ENCODE results near the gene HIC1.

The HIC1 gene

DNA sequence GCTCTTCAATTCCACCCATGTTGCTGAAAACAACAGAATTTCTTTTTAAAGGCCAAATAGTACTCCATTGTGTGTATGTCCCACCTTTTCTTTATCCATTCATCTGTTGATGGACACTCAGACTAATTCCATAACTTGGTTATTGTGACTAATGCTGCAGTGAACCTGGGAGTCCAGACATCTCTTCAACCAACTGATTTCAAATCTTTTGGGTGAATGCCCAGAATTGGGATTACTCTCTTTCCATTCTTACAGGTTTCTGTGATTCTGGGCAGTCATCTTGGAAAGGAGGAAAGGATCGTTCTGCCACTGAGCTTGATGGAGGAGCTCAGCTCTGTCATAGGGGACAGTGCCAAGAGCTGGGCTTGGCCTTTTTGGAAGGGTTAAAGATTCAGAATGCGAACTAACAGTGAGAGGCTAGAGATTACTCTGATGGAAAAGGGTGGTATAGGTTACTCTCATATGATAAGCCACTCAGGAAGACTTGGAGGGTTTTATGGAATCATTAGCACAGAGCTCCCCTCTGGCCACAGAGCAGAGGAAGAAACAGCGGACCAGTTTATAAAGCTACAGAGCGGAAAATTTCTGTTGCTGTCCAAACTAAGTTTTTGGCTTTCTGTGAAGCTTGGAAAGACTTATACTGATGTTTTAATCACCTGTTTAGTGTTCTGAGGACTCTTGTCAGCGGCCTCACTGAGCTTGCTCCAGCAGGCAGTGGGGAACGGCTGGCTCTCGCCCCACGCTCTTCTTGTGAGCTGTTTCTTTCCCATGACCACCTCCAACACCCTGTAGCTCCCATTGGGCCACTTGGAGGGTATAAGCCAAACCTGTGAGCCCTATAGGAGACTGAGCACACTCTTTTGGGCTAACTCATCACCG is 48.3 kb downstream of the HIC1 start:
- DNase-seq (ENCODE audit: low read depth): peak; percentile 74

DNA sequence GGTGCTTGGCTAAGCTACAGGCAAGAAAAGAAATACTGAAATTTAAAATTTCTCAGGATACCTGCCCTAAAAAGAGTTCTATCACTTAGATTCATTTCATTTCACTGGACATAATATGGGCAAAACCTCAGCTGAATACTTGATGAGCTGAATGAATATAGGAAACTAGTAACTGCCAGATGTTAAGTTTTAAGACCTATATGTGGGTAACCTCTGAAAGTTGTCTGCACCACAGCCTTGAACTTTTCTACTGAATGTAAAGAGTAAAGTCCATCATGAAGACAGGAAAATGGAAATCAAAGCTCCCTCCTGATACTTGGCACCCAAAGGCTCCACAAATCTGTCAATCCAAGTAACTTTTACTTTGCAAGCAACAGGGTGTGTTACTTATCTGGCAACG is 50.8 kb downstream of the HIC1 start:
- no peak for DNase-seq (ENCODE audit: low read depth)

DNA sequence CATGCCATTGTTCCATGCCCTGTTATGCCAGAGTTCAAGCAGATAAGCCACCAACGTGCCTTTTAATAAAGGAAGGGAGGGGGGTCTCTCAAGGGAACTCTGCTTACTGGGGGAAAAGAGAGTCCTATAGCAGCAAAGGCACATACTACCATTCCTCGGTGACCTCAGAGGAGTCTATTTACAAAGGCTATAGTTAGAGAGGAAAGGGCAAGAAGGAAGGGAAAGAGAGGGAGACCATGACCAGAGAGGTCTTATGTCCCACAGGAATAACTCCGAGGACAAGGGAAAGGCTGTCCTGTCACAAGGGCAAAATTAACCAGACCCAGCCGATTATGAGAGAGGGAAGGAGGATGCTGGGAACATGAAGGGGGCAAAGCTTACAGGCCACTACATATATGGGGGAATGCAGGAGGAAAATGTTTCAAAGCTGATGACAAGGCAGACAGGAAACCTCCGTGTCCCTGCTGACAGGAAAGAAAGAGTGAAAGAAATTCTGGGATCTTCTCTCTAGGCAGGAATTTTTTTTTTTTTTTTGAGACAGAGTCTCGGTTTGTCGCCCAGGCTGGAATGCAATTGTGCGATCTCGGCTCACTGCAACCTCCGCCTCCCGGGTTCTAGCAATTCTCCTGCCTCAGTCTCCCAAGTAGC is 51.5 kb downstream of the HIC1 start:
- DNase-seq (ENCODE audit: low read depth): no peak

DNA sequence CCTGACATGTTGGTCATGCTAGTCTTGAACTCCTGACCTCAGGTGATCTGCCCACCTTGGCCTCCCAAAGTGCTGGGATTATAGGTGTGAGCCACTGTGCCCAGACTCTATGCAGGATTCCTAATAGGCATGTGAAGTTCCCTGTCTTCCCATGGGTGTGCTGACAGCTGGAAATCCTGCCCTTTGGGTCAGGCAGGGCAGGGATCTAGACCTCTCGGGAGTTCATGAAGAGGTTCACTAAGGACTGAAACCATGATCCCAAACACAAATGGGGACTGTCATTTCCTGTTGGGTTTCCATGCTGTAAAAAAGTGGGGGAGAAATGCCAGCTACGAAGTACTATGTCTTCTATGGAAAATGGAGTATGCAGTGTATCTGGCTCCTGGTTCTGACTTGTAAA is 52.1 kb downstream of the HIC1 start:
- no peak for DNase-seq (ENCODE audit: low read depth)

DNA sequence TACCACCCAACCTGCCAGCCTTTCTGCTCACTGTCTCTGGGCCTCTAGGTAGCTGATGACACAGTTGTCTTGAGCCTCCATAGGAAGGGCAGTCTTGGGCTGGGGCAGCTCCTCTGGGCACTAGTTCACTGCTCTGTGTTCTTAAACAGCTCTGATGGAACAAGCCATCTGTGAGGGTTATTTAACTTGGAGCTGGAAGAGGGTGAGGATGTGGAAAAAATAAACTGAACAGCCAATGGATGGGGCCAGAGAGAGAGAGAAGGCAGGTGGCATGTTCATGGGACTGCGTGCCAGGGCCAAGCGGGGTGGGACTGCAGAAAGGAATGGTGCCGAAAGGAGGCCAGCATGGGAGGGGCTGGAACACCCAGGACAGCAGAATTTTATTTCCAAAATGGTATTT is 52.6 kb downstream of the HIC1 start:
- no peak for DNase-seq (ENCODE audit: low read depth)

DNA sequence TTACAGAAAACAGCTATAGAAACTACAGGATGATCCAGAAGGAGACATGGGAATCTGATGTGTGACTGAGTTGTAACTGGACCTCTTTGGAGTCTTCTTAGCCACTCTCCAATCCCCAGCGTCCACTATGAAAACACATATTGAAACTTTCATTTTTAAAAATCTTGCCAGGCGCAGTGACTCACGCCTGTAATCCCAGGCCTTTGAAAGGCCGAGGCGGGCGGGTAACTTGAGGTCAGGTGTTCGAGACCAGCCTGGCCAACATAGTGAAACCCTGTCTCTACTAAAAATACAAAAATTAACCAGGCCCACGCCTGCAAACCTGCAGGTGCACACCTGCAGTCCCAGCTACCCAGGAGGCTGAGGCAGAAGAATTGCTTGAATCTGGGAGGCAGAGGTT is 53.3 kb downstream of the HIC1 start:
- no peak for DNase-seq (ENCODE audit: low read depth)

DNA sequence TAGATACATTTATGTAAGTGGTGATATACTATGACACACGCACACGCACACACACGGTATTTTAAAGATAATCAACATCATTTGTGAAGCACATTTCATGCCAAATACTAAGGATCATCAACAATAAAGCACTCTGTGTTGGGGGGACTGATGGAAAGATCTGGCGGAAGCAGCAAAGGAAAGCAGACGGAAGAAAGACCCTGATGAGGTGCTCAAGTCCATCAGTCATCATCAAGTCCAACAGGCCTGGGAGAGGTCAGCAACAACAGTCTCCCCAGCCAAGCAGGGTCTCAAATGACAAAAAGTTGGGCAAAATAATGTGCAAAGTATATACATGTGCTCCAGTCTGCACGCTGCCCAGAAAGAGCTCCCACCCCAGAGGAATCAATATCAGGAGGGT is 55.5 kb downstream of the HIC1 start:
- no peak for DNase-seq (ENCODE audit: low read depth)

DNA sequence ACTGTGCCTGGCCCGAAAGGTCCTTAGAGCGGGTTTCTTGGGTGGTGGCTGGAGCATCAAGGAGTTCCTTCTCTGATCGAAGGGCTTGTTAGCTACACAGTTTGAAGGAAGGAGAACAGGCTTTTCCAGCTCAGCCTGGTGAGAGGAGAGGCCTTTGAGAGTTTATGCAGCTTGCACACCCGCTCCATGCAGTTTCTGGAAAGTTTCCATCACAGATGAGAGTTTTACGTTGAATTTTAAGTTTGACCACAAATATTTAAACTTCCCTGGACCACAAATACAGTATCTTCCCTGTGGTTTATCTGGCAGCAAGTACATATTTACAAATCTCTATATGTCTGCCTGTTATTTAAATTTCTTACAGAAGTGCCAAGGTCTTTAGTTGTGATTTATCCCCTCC is 56.8 kb downstream of the HIC1 start:
- DNase-seq (ENCODE audit: low read depth): peak; percentile 72
